ENCODE data around the gene OR6X1.

The OR6X1 gene

GRCh38 chr11:123754101-123754568, at the start of gene OR6X1:
Gene OR6X1 (minus strand): TSS chr11:123754518. CDS start chr11:123754518, 0 bp downstream.
- DNase-seq: no peak

DNA sequence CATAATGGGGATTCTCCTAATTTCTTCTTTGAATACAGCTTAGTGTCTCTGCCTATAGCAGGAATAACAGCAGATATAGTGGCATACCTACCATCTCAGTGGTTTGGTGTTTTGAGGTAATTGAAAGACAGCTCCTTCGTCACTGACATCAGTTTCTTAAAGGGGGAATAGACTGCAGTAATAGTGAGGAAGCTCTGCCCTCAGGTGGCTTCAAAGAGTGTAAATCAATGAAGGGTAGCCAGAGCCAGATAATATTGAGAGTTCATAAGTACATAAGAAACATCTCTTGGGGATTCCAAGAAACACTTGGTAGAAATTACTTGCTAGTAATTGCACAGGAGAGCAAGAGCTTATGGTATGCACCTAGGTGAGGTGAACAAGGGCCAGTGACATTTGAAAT, 47.4 kb upstream of the OR6X1 start:
- no peak for DNase-seq

- no peak for DNase-seq
Measured at GRCh38 chr11:123800036-123800435, 45.7 kb upstream of the OR6X1 start.

DNA sequence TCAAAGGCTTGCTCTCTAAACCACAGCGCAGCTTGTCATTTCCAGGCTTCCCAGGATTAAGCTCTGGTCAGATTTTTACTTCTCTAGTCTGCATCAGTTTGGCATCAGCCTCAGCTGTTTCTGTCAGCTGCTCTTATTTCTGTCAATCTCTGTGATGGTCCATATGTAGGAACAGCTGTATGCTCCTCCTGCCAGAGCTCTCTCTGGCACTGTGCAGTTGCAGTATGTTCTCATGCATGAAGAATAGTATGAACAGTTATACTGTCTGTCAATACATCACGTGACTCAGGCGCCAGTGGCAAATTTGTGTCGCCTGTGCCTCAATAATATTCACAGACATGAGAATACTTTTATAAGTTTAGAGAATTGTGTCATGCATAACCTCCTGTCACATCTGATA, 45.1 kb upstream of the OR6X1 start:
- DNase-seq: no peak

DNA sequence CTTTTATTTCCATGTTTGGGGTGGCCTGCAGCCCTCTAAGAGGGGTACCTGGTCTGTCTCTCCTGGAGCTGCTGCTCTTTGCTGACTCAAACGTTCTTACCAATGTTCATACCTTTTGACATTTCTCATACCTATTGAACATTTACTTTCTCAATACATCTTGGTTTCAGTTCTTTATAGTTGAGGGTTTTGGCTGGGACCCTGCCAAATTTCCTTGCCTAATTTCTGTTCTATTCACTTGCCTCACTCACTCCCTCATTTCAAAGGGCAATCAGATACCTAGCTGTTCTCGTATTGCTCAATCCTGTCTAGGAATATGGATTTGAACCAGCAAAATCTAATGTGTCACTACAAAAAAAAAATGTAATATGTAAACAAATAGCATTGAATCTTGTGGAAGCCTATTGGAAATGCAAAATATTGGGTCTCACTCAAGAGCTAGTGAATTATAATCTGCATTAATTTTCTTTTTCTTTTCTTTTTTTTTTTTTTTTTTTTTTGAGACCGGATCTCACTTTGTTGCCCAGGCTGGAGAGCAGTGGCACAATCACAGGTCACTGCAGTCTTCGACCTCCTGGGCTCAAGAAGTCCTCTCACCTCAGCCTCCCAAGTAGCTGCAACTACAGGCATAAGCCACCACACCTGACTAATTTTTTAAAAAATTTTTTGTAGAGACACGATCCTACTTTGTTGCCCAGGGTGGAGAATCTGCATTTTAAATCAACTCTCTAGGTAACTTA, 44.4 kb upstream of the OR6X1 start:
- no peak for DNase-seq

DNA sequence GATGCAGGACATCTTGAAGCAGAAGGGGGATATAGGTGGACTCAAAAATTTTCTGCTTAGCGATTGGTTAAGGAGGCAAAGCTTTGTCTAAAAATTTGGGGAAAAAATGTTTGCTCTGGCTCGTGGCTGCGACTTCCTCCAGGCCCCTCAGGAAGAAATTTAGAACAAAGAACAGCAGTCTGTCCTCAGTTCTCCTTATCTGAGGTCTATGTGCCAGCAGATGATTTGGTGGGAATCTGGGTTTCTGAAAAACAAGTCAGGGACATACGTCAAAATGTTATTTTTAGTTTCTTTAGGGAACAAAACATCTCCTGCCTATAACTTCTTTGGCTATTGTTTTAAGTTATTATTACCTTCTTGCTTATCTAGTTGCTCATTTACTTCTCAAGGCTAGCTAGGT, 43.8 kb upstream of the OR6X1 start:
- no peak for DNase-seq

GRCh38 chr11:123797541-123797940, 43.2 kb upstream of the OR6X1 start:
- DNase-seq: no peak

DNA sequence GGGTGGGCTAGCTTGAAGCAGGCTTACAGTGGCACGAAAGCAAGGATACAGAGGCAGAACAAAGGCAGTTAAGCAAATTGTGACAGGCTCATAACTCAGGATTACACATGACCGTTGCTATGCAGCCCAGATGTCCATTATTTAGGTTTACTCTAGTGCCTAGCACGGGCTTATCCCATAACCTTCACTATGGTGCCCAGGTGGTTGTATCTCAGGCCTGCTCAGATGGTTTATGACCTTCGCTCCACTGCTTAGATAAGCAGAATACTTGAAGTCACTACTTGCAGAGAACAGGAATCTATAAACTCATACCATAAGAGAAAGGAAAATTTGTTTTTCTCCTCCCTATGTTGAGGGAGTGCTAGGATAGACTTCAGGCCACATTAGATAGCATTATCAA, 42.8 kb upstream of the OR6X1 start:
- no peak for DNase-seq

- DNase-seq: no peak
Measured at GRCh38 chr11:123796226-123796625, 41.9 kb upstream of the OR6X1 start.

GRCh38 chr11:123783536-123783935, 29.2 kb upstream of the OR6X1 start:
- no peak for DNase-seq

- DNase-seq: no peak
Measured at GRCh38 chr11:123778511-123778910, 24.2 kb upstream of the OR6X1 start.

DNA sequence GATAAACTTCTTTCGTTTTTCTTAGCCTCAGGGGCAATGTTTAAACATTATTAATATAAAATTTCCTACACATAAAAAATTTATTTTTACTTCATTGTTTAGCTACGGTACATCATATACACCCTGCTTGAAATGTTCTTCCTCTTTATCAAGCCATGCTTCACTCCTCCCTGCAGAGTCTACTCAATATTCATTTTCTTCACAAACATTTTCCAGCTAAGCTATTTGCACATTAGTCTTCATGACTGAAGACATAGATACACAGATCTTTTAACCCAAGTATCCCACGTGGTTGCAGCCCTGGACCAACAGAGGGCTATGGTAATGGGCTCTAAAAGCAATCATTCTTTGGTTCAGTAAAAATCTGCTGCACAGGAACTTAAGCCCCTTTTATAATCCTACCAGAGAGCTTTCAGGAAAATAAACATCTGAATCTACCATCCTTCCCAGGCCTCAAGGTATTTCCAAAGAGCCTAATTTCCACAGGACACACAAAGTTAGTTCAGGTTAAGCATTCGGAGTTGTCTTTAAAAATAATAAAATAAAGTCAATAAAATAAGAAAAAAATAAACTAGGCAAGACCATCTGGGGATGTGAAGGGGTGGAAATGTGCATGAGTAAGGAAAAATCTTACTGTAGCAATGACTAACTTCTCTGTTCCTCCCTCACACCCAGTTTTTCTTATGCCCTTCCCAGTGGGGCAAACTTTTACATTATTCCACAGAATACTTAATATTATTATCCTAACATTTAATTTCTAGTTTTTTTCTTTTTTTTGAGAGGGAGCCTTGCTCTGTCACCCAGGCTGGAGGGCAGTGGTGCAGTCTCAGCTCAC, 21.6 kb upstream of the OR6X1 start:
- DNase-seq: no peak

DNA sequence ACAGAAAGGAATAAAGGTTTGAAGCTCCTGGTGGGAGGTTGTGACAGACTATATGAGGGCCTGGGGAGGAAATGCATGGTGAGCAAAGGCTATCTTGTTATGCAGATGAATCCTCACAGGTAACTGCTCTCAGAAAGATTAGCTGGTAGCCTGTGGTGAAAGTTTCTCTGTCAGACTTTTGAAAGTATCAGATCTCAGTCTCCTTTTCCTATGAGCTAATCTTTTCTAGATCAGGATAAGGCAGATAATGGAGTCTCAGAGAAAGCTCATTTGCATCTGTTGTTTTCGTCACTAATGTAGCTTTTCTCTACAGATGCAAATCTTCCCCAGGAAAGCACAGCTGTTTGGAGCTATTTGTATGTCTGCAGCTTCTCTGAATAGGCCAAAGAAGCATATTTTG, 21.0 kb upstream of the OR6X1 start:
- no peak for DNase-seq

GRCh38 chr11:123773959-123774358, 19.6 kb upstream of the OR6X1 start:
- DNase-seq: no peak

DNA sequence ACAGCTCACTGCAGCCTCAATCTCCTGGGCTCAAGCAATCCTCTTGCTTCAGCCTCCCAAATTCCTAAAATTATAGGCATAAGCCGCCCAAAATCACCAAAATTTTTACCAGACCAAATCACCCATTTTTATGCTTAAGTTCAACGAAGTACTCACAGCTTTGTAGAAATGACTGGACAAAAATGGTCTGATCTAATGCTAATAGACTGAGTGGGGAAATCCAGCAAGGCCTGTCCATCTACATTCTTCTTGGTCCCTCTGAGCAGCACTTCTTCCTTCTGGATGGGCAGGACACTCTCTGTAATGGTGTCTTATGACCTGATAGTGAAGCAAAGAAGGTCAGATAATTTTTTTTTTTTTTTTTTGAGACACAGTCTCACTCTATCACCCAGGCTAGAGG, 18.7 kb upstream of the OR6X1 start:
- no peak for DNase-seq

GRCh38 chr11:123771664-123772063, 17.3 kb upstream of the OR6X1 start:
- no peak for DNase-seq

GRCh38 chr11:123770712-123771111, 16.4 kb upstream of the OR6X1 start:
- DNase-seq: no peak

DNA sequence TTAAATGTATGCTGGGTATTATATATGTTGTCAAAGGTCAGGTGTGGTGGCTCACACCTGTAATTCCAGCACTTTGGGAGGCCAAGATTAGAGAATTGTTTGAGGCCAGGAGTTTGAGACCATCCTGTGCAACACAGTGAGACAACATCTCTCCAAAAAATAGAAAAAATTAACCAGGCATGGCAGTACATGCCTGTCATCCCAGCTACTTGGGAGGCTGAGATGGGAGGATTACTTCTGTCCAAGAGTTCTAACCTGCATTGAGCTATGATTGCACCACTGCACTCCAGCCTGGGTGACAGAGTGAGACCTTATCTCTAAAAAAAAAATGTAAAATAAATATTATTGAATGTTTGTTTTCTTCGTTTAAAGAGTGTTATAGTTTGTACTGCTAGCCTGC, 11.3 kb upstream of the OR6X1 start:
- DNase-seq: no peak

DNA sequence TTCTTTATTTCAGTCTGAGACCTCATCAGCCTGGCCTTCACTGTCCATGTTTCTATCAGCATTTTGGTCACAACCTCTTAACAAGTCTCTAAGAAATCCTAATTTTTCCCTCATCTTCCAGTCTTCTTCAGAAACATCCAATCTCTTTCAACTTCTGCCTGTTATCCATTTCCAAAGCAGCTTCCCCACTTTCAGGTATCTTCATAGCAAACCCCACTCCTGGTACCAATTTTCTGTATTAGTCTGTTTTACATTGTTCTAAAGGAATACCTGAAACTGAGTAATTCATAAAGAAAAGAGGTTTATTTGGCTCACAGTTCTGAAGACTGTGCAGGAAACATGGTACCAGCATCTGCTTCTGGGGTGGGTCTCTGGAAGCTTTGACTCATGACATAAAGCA, 8.1 kb upstream of the OR6X1 start:
- no peak for DNase-seq

GRCh38 chr11:123760894-123761293, 6.6 kb upstream of the OR6X1 start:
- no peak for DNase-seq

DNA sequence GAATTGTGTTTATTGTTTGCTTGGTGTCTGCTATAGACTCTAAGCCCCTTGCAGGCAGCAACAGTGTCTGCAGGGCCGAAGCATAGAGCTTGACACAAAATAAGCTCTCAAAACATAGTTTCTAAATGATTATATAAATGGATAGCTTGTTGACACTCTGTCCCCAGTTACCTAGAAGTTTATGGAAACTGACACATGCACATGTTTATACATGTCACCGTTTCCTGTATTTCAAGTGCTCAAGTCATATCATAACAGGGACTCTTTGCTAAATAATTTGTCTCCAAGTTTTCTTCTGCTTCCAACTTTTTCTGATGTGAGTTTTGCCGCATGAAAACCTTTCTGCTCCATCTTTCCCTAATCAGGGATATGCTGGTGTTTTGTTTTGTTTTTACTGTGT, 3.7 kb upstream of the OR6X1 start:
- DNase-seq: no peak

DNA sequence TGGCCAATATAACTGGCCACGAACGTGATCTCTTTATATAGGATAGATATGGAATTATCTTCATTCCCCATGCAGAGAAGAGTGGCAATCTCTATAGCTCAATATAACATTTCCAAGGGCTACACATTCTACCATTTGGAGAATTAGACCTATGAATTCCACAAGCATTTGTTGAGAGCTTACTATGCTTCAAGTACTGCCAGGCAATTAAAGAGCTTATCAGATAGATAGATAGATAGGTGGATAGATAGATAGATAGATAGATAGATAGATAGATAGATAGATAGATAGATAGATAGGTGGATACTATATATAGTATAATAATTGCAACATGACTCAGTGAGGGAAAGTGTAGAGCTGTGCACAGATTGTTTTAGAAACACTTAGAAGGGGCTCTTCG, 1.5 kb upstream of the OR6X1 start:
- no peak for DNase-seq

GRCh38 chr11:123755344-123755743, 1.0 kb upstream of the OR6X1 start:
- no peak for DNase-seq

GRCh38 chr11:123753110-123753509, 1.2 kb downstream of the OR6X1 start:
- DNase-seq: no peak
